Adipose tissue (tissue), 3 donors: Measurements from ENCODE around the gene FTSJ3. TPM values are rescaled to one million over a fixed set of nuclear protein-coding genes. Genes with fewer than 3 reads are reported as not detected.
"Not testable (repeated sequence)": the region's sequence is repeated elsewhere in the genome, so short reads cannot be mapped to it uniquely, and the experiment has no call there.

Source experiments
- H3K27ac ChIP-seq: one replicate; pipeline ENCODE4 v1.5.1; 2013; ENCODE audit warnings: low read depth, low read length
- whole genome bisulfite sequencing, 3 donors: extraction: QIAGEN DNeasy Blood & Tissue Kit; methylation state at CpG; one replicate each; pipeline ENCODE4 v1.1.7; 2013; 5-methylcytosine and 5-hydroxymethylcytosine counted together
- polyA plus RNA-seq, 3 donors: library from polyadenylated mRNA; stranded (reverse); fragments of 200-250 nt; gene quantifications; one replicate each; pipeline ENCODE4 v1.2.3, GENCODE V29; 2013
- donor health status: healthy with polysubstance abuse.
- donor health status: Bipolar disorder and iron deficiency.
- donor health status: healthy.

Gene FTSJ3, protein sequence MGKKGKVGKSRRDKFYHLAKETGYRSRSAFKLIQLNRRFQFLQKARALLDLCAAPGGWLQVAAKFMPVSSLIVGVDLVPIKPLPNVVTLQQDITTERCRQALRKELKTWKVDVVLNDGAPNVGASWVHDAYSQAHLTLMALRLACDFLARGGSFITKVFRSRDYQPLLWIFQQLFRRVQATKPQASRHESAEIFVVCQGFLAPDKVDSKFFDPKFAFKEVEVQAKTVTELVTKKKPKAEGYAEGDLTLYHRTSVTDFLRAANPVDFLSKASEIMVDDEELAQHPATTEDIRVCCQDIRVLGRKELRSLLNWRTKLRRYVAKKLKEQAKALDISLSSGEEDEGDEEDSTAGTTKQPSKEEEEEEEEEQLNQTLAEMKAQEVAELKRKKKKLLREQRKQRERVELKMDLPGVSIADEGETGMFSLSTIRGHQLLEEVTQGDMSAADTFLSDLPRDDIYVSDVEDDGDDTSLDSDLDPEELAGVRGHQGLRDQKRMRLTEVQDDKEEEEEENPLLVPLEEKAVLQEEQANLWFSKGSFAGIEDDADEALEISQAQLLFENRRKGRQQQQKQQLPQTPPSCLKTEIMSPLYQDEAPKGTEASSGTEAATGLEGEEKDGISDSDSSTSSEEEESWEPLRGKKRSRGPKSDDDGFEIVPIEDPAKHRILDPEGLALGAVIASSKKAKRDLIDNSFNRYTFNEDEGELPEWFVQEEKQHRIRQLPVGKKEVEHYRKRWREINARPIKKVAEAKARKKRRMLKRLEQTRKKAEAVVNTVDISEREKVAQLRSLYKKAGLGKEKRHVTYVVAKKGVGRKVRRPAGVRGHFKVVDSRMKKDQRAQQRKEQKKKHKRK
- polyA plus RNA-seq = 10 to 100 TPM; 14.5 to 21.9 (median 21.3) TPM

DNA sequence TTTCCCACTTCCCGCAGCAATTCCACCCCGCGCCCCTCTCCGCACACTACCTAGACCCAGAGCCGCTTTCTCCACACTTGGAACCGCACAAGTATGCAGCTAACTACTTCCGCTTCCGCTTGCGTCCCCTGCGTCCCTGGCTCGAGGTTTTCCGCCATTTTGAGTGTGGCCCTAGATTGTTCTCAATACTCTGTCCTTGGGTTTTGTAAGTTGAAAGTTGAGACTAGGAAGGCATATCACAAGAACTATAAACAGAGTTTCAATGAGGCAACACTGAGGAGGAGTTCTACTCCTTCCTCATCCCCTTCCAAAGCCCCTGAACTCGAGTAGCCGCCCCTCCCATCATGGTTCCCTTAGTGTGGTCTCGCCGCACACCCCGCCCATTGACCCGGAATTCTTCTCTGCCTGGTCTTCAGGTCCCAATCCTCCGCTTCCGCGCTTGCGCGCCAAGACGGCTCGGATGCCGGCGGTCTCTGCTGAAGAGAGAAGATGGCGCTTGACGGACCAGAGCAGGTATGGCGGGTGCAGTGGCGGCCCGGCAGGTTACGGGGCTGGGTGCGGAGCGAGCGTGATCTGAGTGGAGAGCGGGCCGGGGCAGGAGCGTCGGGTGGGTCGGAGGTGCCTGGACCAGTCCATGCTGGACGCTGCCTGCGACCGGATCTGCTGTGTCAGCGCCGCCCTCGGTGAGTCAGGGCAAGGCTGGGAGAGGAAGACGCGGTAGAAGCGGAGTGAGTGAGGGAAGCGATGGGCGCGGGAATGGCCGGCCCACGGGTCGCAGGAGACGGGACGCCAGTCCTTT lies at the start of gene FTSJ3, which contains the start of gene PSMC5:
Gene FTSJ3 (minus strand): TSS at position 662 of the 799 bp plus-strand sequence. CDS start 761 bp downstream, outside the sequence.
Gene PSMC5 (plus strand): TSS at position 430 of the 799 bp plus-strand sequence. CDS start 60 bp downstream, at position 490.
- H3K27ac ChIP-seq = no peak within 1 kb of the TSS
- 0 to 1% (median 0%) methylated on average over 42 to 58 of the region's 58 CpGs for WGBS, 3 donors

DNA sequence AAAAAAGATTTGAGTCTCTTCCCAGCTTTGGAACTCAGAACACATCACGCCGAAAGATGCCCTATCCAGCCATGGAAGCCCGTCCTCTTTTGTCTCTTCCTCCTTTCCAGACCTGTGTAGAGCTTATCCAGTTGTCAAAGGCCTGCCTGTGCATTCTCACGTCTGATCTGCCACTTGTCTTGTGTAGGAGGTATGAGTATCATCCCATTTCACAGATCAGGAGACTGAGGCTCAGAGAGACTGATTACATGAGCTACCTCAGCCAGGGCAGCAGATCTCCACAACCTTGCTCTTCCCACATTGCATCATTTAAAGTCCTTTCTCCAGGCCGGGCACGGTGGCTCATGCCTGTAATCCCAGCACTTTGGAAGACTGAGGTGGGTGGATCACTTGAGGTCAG lies 47.2 kb upstream of the FTSJ3 start:
- 87 to 91% (median 90%) methylated on average over 6 of the region's 6 CpGs for WGBS, 3 donors

DNA sequence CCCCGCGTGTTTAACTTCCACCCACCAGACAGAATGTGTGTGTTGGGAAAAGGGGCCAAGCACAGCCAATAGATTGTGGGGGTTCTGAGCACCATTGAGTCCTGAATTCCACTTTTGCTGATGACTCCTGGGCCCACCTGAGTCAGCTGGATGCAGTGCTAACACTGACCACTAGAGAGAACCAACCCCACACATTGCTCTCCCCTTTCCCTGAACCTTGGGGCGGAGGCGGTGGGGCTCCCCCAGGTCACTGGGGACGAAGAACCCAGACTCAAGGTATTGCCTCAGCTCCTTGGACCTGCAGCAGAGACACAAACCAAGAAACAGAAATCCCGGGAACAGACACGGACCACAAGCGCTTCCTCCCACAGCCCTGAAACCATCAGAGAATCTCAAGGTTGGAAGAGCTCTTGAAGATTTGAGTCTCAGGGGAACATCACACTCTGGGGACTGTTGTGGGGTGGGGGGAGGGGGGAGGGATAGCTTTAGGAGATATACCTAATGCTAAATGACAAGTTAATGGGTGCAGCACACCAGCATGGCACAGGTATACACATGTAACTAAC lies 46.7 kb upstream of the FTSJ3 start:
- 74 to 80% (median 74%) methylated on average over 6 of the region's 8 CpGs for WGBS, 3 donors
- H3K27ac ChIP-seq = not testable (repeated sequence)

More for the DNA sequence above, 47.2 kb upstream of the FTSJ3 start:
- H3K27ac ChIP-seq = not testable (repeated sequence)

DNA sequence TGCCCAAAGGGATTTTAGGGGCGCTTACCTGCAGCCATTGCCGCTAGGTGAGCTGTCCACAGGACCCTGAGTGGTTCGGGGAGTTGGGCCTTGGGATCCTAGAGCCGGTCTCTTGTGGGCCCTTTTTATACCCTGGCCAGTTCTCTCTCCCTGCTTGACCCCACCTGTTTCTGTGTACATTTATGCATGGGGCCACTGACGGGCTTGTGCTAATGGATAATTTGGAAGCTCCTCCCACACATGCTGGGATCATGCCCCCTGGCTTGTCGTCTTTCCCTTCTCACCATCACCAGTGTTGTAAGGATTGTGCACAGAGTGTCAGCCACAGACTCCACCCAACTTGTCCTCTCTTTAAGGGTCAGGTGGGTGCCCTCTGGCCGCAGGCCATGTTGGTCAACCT lies 46.1 kb upstream of the FTSJ3 start, which contains the start of gene CSH2:
Gene CSH2 (minus strand): TSS at position 101 of the 400 bp plus-strand sequence. CDS start 63 bp downstream, at position 38.
- 84 to 91% (median 89%) methylated on average over 4 to 7 of the region's 7 CpGs for WGBS, 3 donors
- H3K27ac ChIP-seq = not testable (repeated sequence)

DNA sequence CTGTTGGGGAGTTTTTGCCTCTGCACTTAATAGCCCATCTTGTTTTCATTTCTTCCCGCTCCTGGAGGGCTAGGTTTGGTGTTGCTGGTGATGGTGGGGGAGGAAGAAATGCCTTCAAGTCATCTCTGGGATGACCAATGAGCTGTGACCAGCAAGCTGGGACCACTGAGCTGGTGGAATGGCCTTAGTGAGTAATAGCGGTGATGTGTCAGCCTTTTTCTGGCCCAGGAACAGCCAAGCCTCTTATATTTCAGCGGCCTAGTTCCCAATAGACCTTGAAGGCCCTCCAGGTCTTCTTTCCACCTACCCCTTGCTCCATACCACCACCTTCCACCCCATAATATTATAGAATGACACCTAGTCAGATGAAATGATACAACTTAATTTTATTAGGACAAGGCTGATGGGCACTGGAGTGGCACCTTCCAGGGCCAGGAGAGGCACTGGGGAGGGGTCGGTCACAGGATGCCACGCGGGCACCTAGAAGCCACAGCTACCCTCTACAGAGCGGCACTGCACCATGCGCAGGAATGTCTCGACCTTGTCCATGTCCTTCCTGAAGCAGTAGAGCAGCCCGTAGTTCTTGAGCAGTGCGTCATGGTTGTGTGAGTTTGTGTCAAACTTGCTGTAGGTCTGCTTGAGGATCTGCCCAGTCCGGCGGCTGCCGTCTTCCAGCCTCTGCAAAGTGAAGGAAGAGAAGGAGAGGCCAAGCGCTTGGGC lies 44.3 kb upstream of the FTSJ3 start:
- WGBS, 3 donors = 87 to 97% (median 96%) methylated on average over 12 to 14 of the region's 15 CpGs

DNA sequence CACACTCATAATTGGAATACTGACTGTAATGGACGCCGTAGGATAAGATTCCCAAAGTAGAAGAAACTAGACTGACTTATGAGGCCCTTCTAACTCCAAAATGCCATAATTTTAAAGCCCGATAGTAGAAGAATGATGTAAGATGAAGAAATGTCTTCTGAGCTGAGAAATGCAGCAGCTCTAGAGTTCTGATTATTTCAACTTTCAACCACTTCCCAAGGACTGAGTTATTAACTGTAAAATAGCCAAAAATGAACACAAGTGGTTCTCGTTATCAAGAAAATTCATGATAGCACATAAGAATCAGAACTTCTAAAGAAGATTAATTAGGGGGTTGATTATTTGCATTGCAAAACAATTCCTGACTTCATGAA lies 42.8 kb upstream of the FTSJ3 start:
- not testable (repeated sequence) for H3K27ac ChIP-seq
- 79 to 88% (median 83%) methylated on average over 4 of the region's 4 CpGs for WGBS, 3 donors

More for the DNA sequence above, 44.3 kb upstream of the FTSJ3 start:
- not testable (repeated sequence) for H3K27ac ChIP-seq

DNA sequence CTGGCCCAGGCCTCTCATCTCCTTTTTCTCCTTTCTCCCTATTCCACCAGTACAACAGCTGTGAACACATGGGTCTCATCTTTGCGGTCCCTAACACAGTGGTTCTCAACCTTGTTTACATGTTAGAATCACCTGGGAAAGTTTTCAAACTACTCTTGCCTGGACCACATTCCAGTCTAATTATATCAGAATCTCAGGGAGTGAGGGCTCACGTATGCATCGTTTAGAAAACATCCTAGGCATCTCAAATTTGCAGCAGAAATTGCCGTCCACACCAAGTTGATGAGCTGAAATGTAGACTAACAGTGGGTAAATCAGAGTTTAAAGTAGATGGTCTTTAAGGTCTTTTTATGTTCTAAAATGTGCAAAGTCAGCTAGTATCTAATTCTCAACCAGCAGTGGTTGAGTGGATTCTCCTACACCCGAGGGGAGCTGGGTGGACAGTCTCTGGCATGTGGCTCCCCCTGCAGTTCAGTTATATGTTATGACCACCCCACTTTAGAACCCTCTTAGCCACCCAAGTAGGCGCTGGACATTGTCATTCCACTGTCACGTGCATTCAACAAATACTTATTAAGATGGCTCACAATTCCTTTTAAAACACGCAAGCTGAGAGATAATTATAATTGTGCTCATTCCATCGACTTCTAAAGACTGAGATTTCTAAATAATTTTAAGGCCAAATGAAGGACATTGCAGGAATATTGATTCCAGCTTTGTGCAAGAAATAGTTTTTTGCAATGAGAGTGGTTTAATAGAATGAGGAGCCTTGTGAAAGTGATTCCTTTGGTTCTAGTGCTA lies 42.2 kb upstream of the FTSJ3 start:
- not testable (repeated sequence) for H3K27ac ChIP-seq
- WGBS, 3 donors = 50 to 69% (median 63%) methylated on average over 9 of the region's 9 CpGs

DNA sequence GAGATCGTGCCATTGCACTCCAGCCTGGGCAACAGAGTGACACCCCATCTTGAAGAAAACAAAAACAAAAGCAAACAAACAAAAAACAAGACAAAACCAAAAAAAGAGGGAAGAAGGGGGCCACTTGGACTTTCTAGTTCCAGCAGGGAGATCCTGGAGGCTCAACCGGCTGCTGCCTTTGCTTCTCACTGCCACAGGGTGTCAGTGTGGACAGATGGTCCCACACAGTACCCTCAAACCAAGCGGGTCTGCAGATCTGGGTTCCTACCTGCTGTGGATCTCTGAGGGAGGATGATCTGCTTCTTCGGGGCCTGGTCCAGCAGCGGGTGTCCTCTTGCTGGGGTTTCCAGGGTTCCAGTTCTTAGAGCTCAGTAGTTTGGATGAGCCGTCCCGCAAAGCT lies 39.2 kb upstream of the FTSJ3 start:
- 61 to 83% (median 79%) methylated on average over 5 to 7 of the region's 7 CpGs for WGBS, 3 donors
- not testable (repeated sequence) for H3K27ac ChIP-seq

DNA sequence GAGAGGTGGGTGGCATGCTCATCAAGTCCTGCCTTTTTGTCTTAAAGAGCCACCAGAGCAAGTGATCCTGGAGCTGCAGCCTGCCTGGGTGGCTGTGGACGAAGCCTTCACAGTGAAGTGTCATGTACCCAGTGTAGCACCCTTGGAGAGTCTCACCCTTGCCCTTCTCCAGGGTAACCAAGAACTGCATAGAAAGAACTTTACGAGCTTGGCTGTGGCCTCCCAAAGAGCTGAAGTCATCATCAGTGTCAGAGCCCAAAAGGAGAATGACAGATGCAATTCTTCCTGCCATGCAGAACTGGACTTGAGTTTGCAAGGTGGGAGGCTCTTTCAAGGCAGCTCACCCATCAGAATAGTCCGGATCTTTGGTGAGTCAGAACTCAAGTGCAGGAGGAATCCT lies 31.8 kb upstream of the FTSJ3 start:
- whole genome bisulfite sequencing, 3 donors = 73 to 89% (median 88%) methylated on average over 3 of the region's 3 CpGs

DNA sequence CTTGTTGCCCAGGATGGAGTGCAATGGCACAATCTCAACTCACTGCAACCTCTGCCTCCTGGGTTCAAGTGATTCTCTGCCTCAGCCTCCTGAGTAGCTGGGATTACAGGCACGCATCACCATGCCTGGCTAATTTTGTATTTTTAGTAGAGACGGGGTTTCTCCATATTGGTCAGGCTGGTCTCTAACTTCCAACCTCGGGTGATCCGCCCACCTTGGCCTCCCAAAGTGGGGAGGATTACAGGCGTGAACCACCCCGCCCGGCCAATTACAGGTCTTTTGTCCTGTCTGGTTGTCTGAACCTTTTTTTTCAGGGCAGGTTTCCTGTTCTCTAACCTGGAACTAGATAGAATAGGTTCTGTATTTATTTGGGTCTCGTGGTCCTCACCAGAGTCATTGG lies 29.0 kb upstream of the FTSJ3 start:
- 86 to 94% (median 94%) methylated on average over 8 of the region's 8 CpGs for WGBS, 3 donors

More for the DNA sequence above, 31.8 kb upstream of the FTSJ3 start:
- no peak overlapping the region for H3K27ac ChIP-seq

DNA sequence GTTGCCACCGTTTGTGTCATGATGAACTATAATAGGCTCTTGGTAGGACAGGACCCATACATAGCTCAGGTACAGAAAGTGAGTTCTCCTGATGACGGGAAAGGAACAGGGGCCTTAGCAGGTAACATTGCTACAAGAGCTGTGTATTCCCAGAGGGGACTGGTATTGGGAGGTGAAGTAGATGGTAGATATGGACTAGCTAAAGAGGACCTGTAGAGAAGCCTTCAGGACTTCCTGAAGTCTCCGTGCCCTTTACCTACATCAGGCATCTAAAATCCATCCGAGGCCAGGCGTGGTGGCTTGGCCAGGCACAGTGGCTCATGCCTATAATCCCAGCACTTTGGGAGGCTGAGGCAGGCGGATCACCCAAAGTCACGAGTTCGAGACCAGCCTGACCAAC lies 27.7 kb upstream of the FTSJ3 start:
- WGBS, 3 donors = 87 to 95% (median 93%) methylated on average over 8 of the region's 8 CpGs

More for the DNA sequence above, 29.0 kb upstream of the FTSJ3 start:
- H3K27ac ChIP-seq = not testable (repeated sequence)

DNA sequence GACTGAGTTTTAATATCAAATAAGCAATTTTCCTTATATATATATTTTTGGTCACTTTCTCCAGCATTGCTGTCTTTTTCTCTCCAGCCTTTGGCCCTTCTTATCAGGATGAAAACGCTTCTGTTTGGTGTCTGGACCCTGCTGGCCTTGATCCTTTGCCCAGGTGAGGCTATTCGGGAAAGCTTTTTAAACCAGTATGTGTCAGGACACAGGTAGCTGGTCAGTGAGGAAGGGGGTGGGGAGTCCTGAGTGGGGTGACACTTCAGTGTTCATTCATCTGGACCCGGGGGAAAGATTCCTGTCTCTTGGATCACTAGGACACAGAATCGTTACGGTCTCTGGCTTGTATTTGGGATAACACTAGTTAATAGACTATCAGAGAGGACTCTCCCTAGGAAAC lies 27.2 kb upstream of the FTSJ3 start:
- WGBS, 3 donors = 60 to 91% (median 86%) methylated on average over 5 of the region's 5 CpGs
- H3K27ac ChIP-seq = no peak overlapping the region

More for the DNA sequence above, 27.7 kb upstream of the FTSJ3 start:
- H3K27ac ChIP-seq = no peak overlapping the region

DNA sequence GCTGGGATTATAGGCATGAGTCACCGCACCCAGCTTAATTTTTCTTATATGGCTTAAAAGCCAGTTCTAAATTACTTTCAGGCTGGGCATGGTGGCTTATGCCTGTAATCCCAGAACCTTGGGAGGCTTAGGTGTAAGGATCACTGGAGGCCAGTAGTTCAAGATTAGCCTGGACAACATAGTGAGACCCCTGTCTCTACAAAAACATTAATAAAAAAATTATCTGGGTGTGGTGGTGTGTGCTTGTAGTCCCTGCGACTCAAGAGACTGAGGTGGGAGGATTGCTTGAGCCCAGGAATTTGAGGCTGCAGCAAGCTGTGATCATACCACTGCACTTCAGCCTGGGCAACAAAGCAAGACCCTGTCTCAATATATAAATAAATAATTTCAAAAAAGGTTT lies 25.8 kb upstream of the FTSJ3 start:
- WGBS, 3 donors = 89 to 96% (median 92%) methylated on average over 2 of the region's 2 CpGs
- H3K27ac ChIP-seq = no peak overlapping the region

DNA sequence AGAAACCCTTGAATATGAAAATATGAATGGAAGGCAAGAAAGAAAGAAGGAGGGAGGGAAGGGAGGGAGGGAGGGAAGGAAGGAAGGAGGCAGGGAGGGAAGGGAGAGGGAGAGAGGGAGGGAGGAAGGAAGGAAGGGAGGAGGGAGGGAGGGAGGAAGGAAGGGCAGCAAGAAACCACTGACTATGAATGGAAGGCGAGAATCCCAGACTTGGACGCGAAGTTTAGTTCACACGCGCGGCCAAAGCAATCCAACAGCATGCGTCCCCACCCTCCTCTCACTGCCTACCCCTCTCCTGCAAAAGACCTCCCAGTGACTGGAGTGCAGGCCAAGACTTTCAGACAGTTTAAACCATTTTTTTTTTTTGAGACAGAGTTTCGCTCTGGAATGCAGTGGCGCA lies 22.9 kb upstream of the FTSJ3 start:
- no peak overlapping the region for H3K27ac ChIP-seq
- 63 to 92% (median 70%) methylated on average over 9 of the region's 9 CpGs for WGBS, 3 donors

DNA sequence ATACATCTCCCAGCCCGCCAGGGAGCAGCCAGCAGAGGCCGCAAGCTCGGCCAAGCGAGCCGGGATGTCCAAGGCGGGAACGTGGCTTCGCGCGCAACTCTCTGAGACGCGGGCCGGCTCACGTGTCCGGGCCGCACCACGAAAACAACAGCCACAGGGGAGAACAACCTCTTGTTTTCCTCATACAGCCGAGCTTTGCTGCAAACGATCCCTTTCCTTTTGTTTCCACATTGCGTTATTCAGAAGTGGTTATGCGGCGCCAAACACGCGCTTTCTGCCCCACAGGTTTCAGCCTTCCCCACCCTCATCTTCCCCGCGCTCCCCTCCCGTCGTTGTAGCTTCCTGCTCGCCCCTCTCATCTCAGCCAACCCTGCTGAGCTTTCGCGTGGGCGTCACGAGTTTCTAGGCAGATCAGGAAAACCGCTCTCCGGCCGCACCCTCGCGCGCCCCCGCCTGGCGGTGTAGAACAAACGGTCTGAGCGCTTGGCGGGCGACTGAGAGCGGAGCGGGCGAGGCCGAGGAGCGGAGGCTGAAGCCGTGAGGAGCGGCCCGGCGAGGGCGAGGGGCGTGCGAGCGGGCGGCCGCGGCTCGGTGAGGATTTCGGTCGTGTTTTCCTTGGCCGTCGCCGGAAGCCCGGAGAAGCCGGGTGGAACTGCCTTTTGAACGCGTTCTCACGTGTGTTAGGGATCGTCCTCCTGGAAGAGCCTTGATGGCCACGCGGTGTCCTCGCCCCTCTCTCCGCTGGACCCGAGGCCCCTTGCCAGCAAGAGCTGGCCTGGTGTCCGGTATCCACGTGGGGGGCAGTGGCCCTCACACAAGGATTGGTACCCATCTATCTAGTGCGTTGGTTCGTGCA lies 21.6 kb upstream of the FTSJ3 start:
- WGBS, 3 donors = 14 to 18% (median 14%) methylated on average over 72 to 82 of the region's 82 CpGs
- H3K27ac ChIP-seq = no peak overlapping the region
